ENCODE data around the gene CTNNBIP1. TPM values are rescaled to one million over a fixed set of nuclear protein-coding genes. Genes with fewer than 3 reads are reported as not detected.

CTNNBIP1 gene
- total and polyA plus RNA-seq, 9 of the 15 experiments (the other 6 are each of a cell fraction or from before 2014, with no cell fraction given), result 0.65 to 29.2 (median 14.7) TPM

DNA sequence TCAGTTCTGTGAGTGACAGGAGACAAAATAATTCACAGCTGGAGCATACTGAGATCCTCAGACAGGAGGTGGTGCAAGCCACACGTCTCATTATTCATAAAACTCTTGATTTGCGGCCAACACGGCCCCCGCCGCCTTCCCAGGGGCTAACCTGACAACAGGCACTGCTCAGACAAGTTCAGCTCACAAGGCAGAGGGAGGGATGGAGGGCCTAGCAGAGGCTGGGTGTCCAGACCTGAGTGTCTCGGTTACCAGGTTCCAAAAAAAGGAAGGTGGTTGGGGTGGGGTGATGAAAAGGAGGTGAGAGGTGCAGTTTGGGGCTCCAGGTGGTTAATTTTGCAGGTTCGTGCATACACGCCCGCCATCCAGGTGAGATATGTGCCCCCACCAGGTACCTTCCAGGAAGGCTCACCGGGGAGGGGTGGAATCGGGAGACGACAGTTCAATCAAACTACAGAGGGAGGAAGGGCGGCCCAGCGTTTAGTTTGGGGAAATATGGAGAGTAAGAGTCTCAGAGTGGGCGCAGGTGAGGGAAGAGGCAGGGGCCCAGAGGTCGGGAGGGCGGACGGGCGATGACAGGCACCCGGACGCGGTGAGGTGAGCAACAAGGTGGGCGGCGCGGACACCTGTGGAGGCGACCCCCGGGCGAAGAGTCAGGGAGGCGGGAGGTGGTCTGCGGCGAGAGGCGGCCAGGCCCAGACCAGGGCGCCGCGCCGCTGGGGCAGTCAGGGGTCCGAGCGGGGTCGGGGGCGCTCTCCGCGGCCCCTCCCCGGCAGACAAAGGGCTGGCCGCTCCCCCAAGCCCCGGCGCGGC is 629 bp downstream of the CTNNBIP1 start (continued):
- TF ChIP-seq TOE1 (IDR thresholded peaks at IDR 0.05; ENCODE audit: borderline replicate concordance) (peak; percentile 33; the same call in 1 of the 2 replicates), TOE1 (CRISPR knock-in tag; IDR thresholded peaks at IDR 0.05; ENCODE audit: borderline replicate concordance, low read depth) (no peak), HDGF (IDR thresholded peaks at IDR 0.05) (peak; percentile 76; the same call in 1 of the 2 replicates), HDAC1 (IDR thresholded peaks at IDR 0.05) (peak in 1 of 2 experiments; percentile 65; a peak in 2 of 4 replicates), MEIS2 (IDR thresholded peaks at IDR 0.05; ENCODE audit: partially characterized antibody) (peak; percentile 71), NR2F6 (CRISPR knock-in tag; IDR thresholded peaks at IDR 0.05) (no peak), EGR1 (conservative IDR thresholded peaks at IDR 0.05) (peak; percentile 24; the same call in 1 of the 2 replicates), PCBP1 (IDR thresholded peaks at IDR 0.05; ENCODE audit: low read depth, low read length, poor library complexity, severe bottlenecking) (peak; percentile 11), DPF2 (IDR thresholded peaks at IDR 0.05) (peak; percentile 18; the same call in 1 of the 2 replicates), RBBP5 (IDR thresholded peaks at IDR 0.05; ENCODE audit: borderline replicate concordance, insufficient read depth, low read length, poor library complexity, severe bottlenecking) (peak; percentile 64), NFIC (IDR thresholded peaks at IDR 0.05) (peak; percentile 36), YY1 (IDR thresholded peaks at IDR 0.05; ENCODE audit: borderline replicate concordance in 1 of 3, control insufficient read depth in 1 of 3, extremely low read depth in 1 of 3, insufficient read depth in 3 of 3, insufficient read length in 1 of 3, insufficient replicate concordance in 2 of 3, low read depth in 1 of 3, low read length in 2 of 3) (peak in 1 of 3 experiments; percentile 1), RCOR1 (IDR thresholded peaks at IDR 0.05; ENCODE audit: borderline replicate concordance in 1 of 2, low read depth in 2 of 2, low read length in 2 of 2) (no peak)
- TF ChIP-seq, protein P1, sequence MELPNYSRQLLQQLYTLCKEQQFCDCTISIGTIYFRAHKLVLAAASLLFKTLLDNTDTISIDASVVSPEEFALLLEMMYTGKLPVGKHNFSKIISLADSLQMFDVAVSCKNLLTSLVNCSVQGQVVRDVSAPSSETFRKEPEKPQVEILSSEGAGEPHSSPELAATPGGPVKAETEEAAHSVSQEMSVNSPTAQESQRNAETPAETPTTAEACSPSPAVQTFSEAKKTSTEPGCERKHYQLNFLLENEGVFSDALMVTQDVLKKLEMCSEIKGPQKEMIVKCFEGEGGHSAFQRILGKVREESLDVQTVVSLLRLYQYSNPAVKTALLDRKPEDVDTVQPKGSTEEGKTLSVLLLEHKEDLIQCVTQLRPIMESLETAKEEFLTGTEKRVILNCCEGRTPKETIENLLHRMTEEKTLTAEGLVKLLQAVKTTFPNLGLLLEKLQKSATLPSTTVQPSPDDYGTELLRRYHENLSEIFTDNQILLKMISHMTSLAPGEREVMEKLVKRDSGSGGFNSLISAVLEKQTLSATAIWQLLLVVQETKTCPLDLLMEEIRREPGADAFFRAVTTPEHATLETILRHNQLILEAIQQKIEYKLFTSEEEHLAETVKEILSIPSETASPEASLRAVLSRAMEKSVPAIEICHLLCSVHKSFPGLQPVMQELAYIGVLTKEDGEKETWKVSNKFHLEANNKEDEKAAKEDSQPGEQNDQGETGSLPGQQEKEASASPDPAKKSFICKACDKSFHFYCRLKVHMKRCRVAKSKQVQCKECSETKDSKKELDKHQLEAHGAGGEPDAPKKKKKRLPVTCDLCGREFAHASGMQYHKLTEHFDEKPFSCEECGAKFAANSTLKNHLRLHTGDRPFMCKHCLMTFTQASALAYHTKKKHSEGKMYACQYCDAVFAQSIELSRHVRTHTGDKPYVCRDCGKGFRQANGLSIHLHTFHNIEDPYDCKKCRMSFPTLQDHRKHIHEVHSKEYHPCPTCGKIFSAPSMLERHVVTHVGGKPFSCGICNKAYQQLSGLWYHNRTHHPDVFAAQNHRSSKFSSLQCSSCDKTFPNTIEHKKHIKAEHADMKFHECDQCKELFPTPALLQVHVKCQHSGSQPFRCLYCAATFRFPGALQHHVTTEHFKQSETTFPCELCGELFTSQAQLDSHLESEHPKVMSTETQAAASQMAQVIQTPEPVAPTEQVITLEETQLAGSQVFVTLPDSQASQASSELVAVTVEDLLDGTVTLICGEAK (IDR thresholded peaks at IDR 0.05), result peak; percentile 66
- TF ChIP-seq, protein P1 (CRISPR knock-in tag; IDR thresholded peaks at IDR 0.05), result no peak
- TF ChIP-seq, protein P2, sequence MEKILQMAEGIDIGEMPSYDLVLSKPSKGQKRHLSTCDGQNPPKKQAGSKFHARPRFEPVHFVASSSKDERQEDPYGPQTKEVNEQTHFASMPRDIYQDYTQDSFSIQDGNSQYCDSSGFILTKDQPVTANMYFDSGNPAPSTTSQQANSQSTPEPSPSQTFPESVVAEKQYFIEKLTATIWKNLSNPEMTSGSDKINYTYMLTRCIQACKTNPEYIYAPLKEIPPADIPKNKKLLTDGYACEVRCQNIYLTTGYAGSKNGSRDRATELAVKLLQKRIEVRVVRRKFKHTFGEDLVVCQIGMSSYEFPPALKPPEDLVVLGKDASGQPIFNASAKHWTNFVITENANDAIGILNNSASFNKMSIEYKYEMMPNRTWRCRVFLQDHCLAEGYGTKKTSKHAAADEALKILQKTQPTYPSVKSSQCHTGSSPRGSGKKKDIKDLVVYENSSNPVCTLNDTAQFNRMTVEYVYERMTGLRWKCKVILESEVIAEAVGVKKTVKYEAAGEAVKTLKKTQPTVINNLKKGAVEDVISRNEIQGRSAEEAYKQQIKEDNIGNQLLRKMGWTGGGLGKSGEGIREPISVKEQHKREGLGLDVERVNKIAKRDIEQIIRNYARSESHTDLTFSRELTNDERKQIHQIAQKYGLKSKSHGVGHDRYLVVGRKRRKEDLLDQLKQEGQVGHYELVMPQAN (IDR thresholded peaks at IDR 0.05; ENCODE audit: borderline replicate concordance), result 0 out of 2 replicates have a peak, but pooled peaks have one; percentile 41
